GM23248 (cell line): ENCODE results near the gene C1orf116. TPM values are rescaled to one million over a fixed set of nuclear protein-coding genes. Genes with fewer than 3 reads are reported as not detected.

Experiments used
- DNase-seq: peaks from one replicate; pipeline ENCODE4 v3.0.0-alpha.2; 2015
- H2AFZ ChIP-seq: fragments of 200-600 bp; sonication (generic); 2 replicates; pipeline ENCODE4 v1.6.1; 2016; ENCODE audit warnings: antibody characterized with exemption
- H3F3A ChIP-seq: fragments of 200-600 bp; sonication (generic); 2 replicates; pipeline ENCODE4 v1.6.1; 2016; ENCODE audit warnings: mild to moderate bottlenecking, antibody characterized with exemption, mixed run types; ENCODE audit not compliant: insufficient read depth
- H3K27ac ChIP-seq: fragments of 200-600 bp; sonication (generic); 2 replicates; pipeline ENCODE4 v1.5.1; 2016; ENCODE audit warnings: mild to moderate bottlenecking
- H3K27me3 ChIP-seq: fragments of 200-600 bp; sonication (generic); replicated peaks from 2 replicates; pipeline ENCODE4 v1.6.1; 2016; ENCODE audit warnings: mild to moderate bottlenecking; ENCODE audit not compliant: insufficient read depth
- H3K36me3 ChIP-seq: fragments of 200-600 bp; sonication (generic); 2 replicates; pipeline ENCODE4 v1.6.1; 2016; ENCODE audit warnings: low read depth, mild to moderate bottlenecking
- H3K4me1 ChIP-seq: fragments of 200-600 bp; sonication (generic); 2 replicates; pipeline ENCODE4 v1.6.1; 2016; ENCODE audit warnings: mild to moderate bottlenecking; ENCODE audit not compliant: insufficient read depth
- H3K4me2 ChIP-seq: fragments of 200-600 bp; sonication (generic); one replicate; pipeline ENCODE4 v1.6.1; 2016; ENCODE audit warnings: mild to moderate bottlenecking; ENCODE audit not compliant: unreplicated experiment
- H3K4me3 ChIP-seq: fragments of 200-600 bp; sonication (generic); 2 replicates; pipeline ENCODE4 v1.5.1; 2016; ENCODE audit warnings: mild to moderate bottlenecking
- H3K79me2 ChIP-seq: fragments of 200-600 bp; sonication (generic); 2 replicates; pipeline ENCODE4 v1.6.1; 2016; ENCODE audit warnings: mild to moderate bottlenecking; ENCODE audit not compliant: insufficient read depth
- H3K9ac ChIP-seq: fragments of 200-600 bp; sonication (generic); 2 replicates; pipeline ENCODE4 v1.6.1; 2016; ENCODE audit warnings: mild to moderate bottlenecking
- H3K9me2 ChIP-seq: fragments of 200-600 bp; sonication (generic); 2 replicates; pipeline ENCODE4 v1.6.1; 2016; ENCODE audit warnings: mixed run types, mild to moderate bottlenecking, moderate library complexity; ENCODE audit not compliant: insufficient read depth
- H3K9me3 ChIP-seq: fragments of 200-600 bp; sonication (generic); one replicate; pipeline ENCODE4 v1.6.1; 2017; ENCODE audit warnings: low read depth
- H4K20me1 ChIP-seq: fragments of 200-600 bp; sonication (generic); 2 replicates; pipeline ENCODE4 v1.6.0; 2016; ENCODE audit not compliant: insufficient read depth
- EZH2 ChIP-seq: fragments of 200-600 bp; sonication (generic); IDR thresholded peaks from 2 replicates; pipeline ENCODE4 v1.6.1; 2018; ENCODE audit warnings: antibody characterized with exemption, mild to moderate bottlenecking; ENCODE audit not compliant: insufficient read depth, poor library complexity, severe bottlenecking
- EZH2phosphoT487 ChIP-seq: fragments of 200-600 bp; sonication (generic); IDR thresholded peaks from 2 replicates; pipeline ENCODE4 v1.6.1; 2018; ENCODE audit warnings: antibody characterized with exemption, moderate library complexity, mild to moderate bottlenecking, low read depth; ENCODE audit not compliant: insufficient read depth
- WGBS, 2 experiments: methylation state at CpG; one replicate each; pipeline ENCODE4 v1.1.6; 2015 to 2017; ENCODE audit warnings: low lambda C conversion rate in 2 of 2, low coverage in 1 of 2; ENCODE audit errors: missing lambda C conversion rate in 2 of 2; 5-methylcytosine and 5-hydroxymethylcytosine counted together
- in situ Hi-C: fragments of 300-500 bp; cut with MboI; formaldehyde crosslinking; loops from 2 replicates; pipeline ENCODE4 v1.15.0; 2020
- polyA plus RNA-seq: library from polyadenylated mRNA; unstranded; fragments of >200 nt; fragmentation: Nextera tagmentation; extraction: Ambion mirVana; gene quantifications from 2 replicates; pipeline ENCODE4 v1.2.1, GENCODE V29; 2016
- total RNA-seq: library from RNA; depleted of rRNA; stranded (reverse); fragments of >200 nt; shearing (Covaris generic); gene quantifications from 2 replicates; pipeline ENCODE4 v1.2.3, GENCODE V29; 2014

Gene C1orf116
- total and polyA plus RNA-seq, 2 experiments from 2014 or later: not detected

- WGBS, 2 experiments: 68% methylated on average over 2 of the region's 2 CpGs
These were observed 12.9 kb downstream of the C1orf116 start for GRCh38 chr1:207019661-207020060.

GRCh38 chr1:207019161-207019560, 13.4 kb downstream of the C1orf116 start:
- Histone ChIP-seq H3K27me3 (no peaks in the 10 kb centered on the region), H3K9me2 (no peaks in the 10 kb centered on the region), H3K79me2 (no peaks in the 10 kb centered on the region), H3K9ac (no peak overlapping the region), H3K4me1 (peaks cover 20% of the 10 kb centered on the region), H3K4me3 (no peak overlapping the region), H3K4me2 (no peak overlapping the region), H2AFZ (no peak overlapping the region), H4K20me1 (no peaks in the 10 kb centered on the region), H3K9me3 (no peaks in the 10 kb centered on the region), H3K36me3 (no peaks in the 10 kb centered on the region), H3F3A (no peaks in the 10 kb centered on the region), H3K27ac (no peak overlapping the region)
- WGBS, 2 experiments: 93 to 98% methylated on average over 2 of the region's 2 CpGs
- no peak for DNase-seq
- in situ Hi-C loops: no loop called here
- TF ChIP-seq EZH2: no peak
- no peak for TF ChIP-seq EZH2phosphoT487

More at GRCh38 chr1:207019661-207020060, 12.9 kb downstream of the C1orf116 start:
- Histone ChIP-seq H3K4me3 (no peak overlapping the region), H3F3A (no peaks in the 10 kb centered on the region), H2AFZ (no peak overlapping the region), H3K79me2 (no peaks in the 10 kb centered on the region), H3K9me2 (no peaks in the 10 kb centered on the region), H3K36me3 (no peaks in the 10 kb centered on the region), H3K4me2 (no peak overlapping the region), H3K9me3 (no peaks in the 10 kb centered on the region), H3K27ac (no peak overlapping the region), H3K9ac (no peak overlapping the region), H4K20me1 (no peaks in the 10 kb centered on the region), H3K27me3 (no peaks in the 10 kb centered on the region), H3K4me1 (peaks cover 24% of the 10 kb centered on the region)
- TF ChIP-seq EZH2: no peak
- no peak for TF ChIP-seq EZH2phosphoT487
- DNase-seq: no peak
- in situ Hi-C loops: no loop called here

- DNase-seq: no peak
- Histone ChIP-seq H3K4me3 (no peak overlapping the region), H3F3A (no peaks in the 10 kb centered on the region), H3K4me2 (no peak overlapping the region), H3K9me2 (no peaks in the 10 kb centered on the region), H2AFZ (no peak overlapping the region), H4K20me1 (no peaks in the 10 kb centered on the region), H3K9me3 (no peaks in the 10 kb centered on the region), H3K9ac (no peak overlapping the region), H3K4me1 (peaks cover 20% of the 10 kb centered on the region), H3K27me3 (no peaks in the 10 kb centered on the region), H3K79me2 (no peaks in the 10 kb centered on the region), H3K27ac (no peak overlapping the region), H3K36me3 (no peaks in the 10 kb centered on the region)
- in situ Hi-C loops: no loop called here
- WGBS, 2 experiments: 80 to 85% methylated on average over 4 of the region's 4 CpGs
- no peak for TF ChIP-seq EZH2
- no peak for TF ChIP-seq EZH2phosphoT487
These were observed 13.8 kb downstream of the C1orf116 start for GRCh38 chr1:207018707-207019106.

- in situ Hi-C loops: no loop called here
- Histone ChIP-seq H2AFZ (peak overlapping the region; percentile 23), H3K79me2 (no peaks in the 10 kb centered on the region), H3K4me3 (no peak overlapping the region), H3K4me1 (peaks cover 20% of the 10 kb centered on the region), H3F3A (no peaks in the 10 kb centered on the region), H3K9me2 (no peaks in the 10 kb centered on the region), H3K4me2 (no peak overlapping the region), H4K20me1 (no peaks in the 10 kb centered on the region), H3K36me3 (no peaks in the 10 kb centered on the region), H3K27ac (no peak overlapping the region), H3K27me3 (no peaks in the 10 kb centered on the region), H3K9ac (no peak overlapping the region), H3K9me3 (no peaks in the 10 kb centered on the region)
- TF ChIP-seq EZH2: no peak
- no peak for TF ChIP-seq EZH2phosphoT487
- peak; percentile 68 for DNase-seq
- 39 to 44% methylated on average over 7 of the region's 7 CpGs for WGBS, 2 experiments
These were observed 14.7 kb downstream of the C1orf116 start for GRCh38 chr1:207017615-207018559.
